22Rv1 (cell line): ENCODE results near the gene EDDM13.

Source experiments
- CTCF ChIP-seq: fragments of 450-650 bp; IDR thresholded peaks from 2 replicates; pipeline ENCODE4 v1.5.1; 2017; ENCODE audit warnings: mild to moderate bottlenecking
- ZFX ChIP-seq: fragments of 450-650 bp; IDR thresholded peaks from 2 replicates; pipeline ENCODE4 v1.6.1; 2017; ENCODE audit warnings: antibody characterized with exemption, borderline replicate concordance

GRCh38 chr19:56290104-56290503 is 17.6 kb downstream of the EDDM13 start:
- TF ChIP-seq CTCF (no peak), ZFX (no peak)
